Globus pallidus (tissue), 1 donor: ENCODE data around the gene BACE1-AS.
A peak's percentile ranks its signal among the peaks of the same experiment; 100 is the strongest.
"Not testable (repeated sequence)": the region's sequence is repeated elsewhere in the genome, so short reads cannot be mapped to it uniquely, and the experiment has no call there.

ENCODE experiments used
- DNase-seq: peaks from one replicate; pipeline ENCODE4 v3.0.0-alpha.2; 2015; ENCODE audit warnings: low spot score

BACE1-AS gene

GRCh38 chr11:117327255-117327566 is 36.1 kb downstream of the BACE1-AS start:
- DNase-seq = not testable (repeated sequence)

GRCh38 chr11:117327567-117328374 is 36.6 kb downstream of the BACE1-AS start, which contains the start of gene CEP164:
TSS of gene CEP164 (plus strand) at chr11:117327854. CDS start at chr11:117338587, 10,733 bp downstream.
- DNase-seq = peak; percentile 96

- no peak for DNase-seq
Measured at GRCh38 chr11:117328375-117329010, 37.3 kb downstream of the BACE1-AS start.

- DNase-seq = no peak
Measured at GRCh38 chr11:117332843-117333242, 41.7 kb downstream of the BACE1-AS start.

- no peak for DNase-seq
Measured at GRCh38 chr11:117333917-117334316, 42.8 kb downstream of the BACE1-AS start.

GRCh38 chr11:117334896-117335295 is 43.8 kb downstream of the BACE1-AS start:
- DNase-seq = no peak

- no peak for DNase-seq
Measured at GRCh38 chr11:117335399-117335798, 44.3 kb downstream of the BACE1-AS start.

GRCh38 chr11:117337076-117337475 is 45.9 kb downstream of the BACE1-AS start:
- no peak for DNase-seq
